BLaER1 treated with 17β-estradiol and CSF1 and Interleukin-3, amounts not matched to agents 10 nM and 100 nM (cell line): ENCODE results near the gene GPR15.

Experiments used
- H3K27ac ChIP-seq, 11 experiments: shearing (Covaris generic); formaldehyde crosslinking; 2 replicates each; pipeline ENCODE4 v1.8.1; 2022
- H3K27me3 ChIP-seq, 11 experiments: shearing (Covaris generic); formaldehyde crosslinking; 2 replicates each; pipeline ENCODE4 v1.8.1; 2022
- H3K36me3 ChIP-seq, 11 experiments: shearing (Covaris generic); formaldehyde crosslinking; 2 replicates each; pipeline ENCODE4 v1.8.1; 2022
- H3K4me1 ChIP-seq, 10 experiments: shearing (Covaris generic); formaldehyde crosslinking; 2 replicates each; pipeline ENCODE4 v1.8.1; 2022
- H3K4me2 ChIP-seq, 11 experiments: shearing (Covaris generic); formaldehyde crosslinking; 2 replicates each; pipeline ENCODE4 v1.8.1; 2022
- H3K4me3 ChIP-seq, 10 experiments: shearing (Covaris generic); formaldehyde crosslinking; 2 replicates each; pipeline ENCODE4 v1.8.1; 2022
- H3K9ac ChIP-seq, 11 experiments: shearing (Covaris generic); formaldehyde crosslinking; 2 replicates each; pipeline ENCODE4 v1.8.1; 2022
- H3K9me3 ChIP-seq, 11 experiments: shearing (Covaris generic); formaldehyde crosslinking; replicated peaks in 1 of 11; 2 replicates each; pipeline ENCODE4 v1.8.1; 2022
- H4K20me1 ChIP-seq, 11 experiments: shearing (Covaris generic); formaldehyde crosslinking; 2 replicates each; pipeline ENCODE4 v1.8.1; 2022
- Cebpa-rat ChIP-seq, 11 experiments: shearing (Covaris generic); IDR thresholded peaks; 2 replicates each; pipeline ENCODE4 v1.8.1; 2022

GPR15 gene

GRCh38 chr3:98552232-98553020 is 20.6 kb downstream of the GPR15 start:
- peaks cover 0 to 60% (median 45%) of the 10 kb centered on the region in 10 experiments; a peak in 15 of 20 replicates for H3K4me1 ChIP-seq
- no peaks in the 10 kb centered on the region for H4K20me1 ChIP-seq
- no peaks in the 10 kb centered on the region for H3K27me3 ChIP-seq
- peak overlapping the region in 7 of 11 experiments; percentile 31 to 83 (median 67); a peak in 13 of 22 replicates for H3K4me2 ChIP-seq
- no peaks in the 10 kb centered on the region for H3K36me3 ChIP-seq
- no peak overlapping the region for H3K9ac ChIP-seq
- H3K9me3 ChIP-seq = no peaks in the 10 kb centered on the region
- H3K4me3 ChIP-seq = no peak overlapping the region
- no peak for TF ChIP-seq Cebpa-rat (IDR thresholded peaks at IDR 0.05)
- peak overlapping the region in 6 of 11 experiments; percentile 34 to 71 (median 53); a peak in 9 of 22 replicates for H3K27ac ChIP-seq

GRCh38 chr3:98553021-98553563 is 21.3 kb downstream of the GPR15 start:
- no peak for TF ChIP-seq Cebpa-rat (IDR thresholded peaks at IDR 0.05)
- H3K27ac ChIP-seq = peak overlapping the region in 7 of 11 experiments; percentile 14 to 71 (median 50); a peak in 13 of 22 replicates
- no peaks in the 10 kb centered on the region for H4K20me1 ChIP-seq
- H3K9ac ChIP-seq = no peak overlapping the region
- H3K27me3 ChIP-seq = no peaks in the 10 kb centered on the region
- peak overlapping the region in 9 of 11 experiments; percentile 10 to 83 (median 66); a peak in 16 of 22 replicates for H3K4me2 ChIP-seq
- no peaks in the 10 kb centered on the region for H3K9me3 ChIP-seq
- H3K36me3 ChIP-seq = no peaks in the 10 kb centered on the region
- H3K4me1 ChIP-seq = peaks cover 0 to 66% (median 46%) of the 10 kb centered on the region in 10 experiments; a peak in 15 of 20 replicates
- no peak overlapping the region for H3K4me3 ChIP-seq

GRCh38 chr3:98553753-98554152 is 22.0 kb downstream of the GPR15 start:
- Histone ChIP-seq H3K4me3 (no peak overlapping the region), H3K36me3 (no peaks in the 10 kb centered on the region), H3K9ac (no peak overlapping the region), H3K27me3 (no peaks in the 10 kb centered on the region), H3K27ac (peak overlapping the region in 8 of 11 experiments; percentile 49 to 71 (median 54); a peak in 13 of 22 replicates), H4K20me1 (no peaks in the 10 kb centered on the region), H3K9me3 (no peaks in the 10 kb centered on the region), H3K4me1 (peaks cover 0 to 67% (median 46%) of the 10 kb centered on the region in 10 experiments; a peak in 15 of 20 replicates), H3K4me2 (peak overlapping the region in 9 of 11 experiments; percentile 10 to 83 (median 66); a peak in 17 of 22 replicates)
- no peak for TF ChIP-seq Cebpa-rat (IDR thresholded peaks at IDR 0.05)

GRCh38 chr3:98554580-98554979 is 22.8 kb downstream of the GPR15 start:
- Histone ChIP-seq H3K9me3 (peaks cover 0 to 2% (median 0%) of the 10 kb centered on the region in 11 experiments; a peak in 3 of 22 replicates), H3K36me3 (no peaks in the 10 kb centered on the region), H3K4me3 (no peak overlapping the region), H3K27ac (peak overlapping the region in 7 of 11 experiments; percentile 49 to 71 (median 53); a peak in 10 of 22 replicates), H3K27me3 (no peaks in the 10 kb centered on the region), H3K4me1 (peaks cover 0 to 67% (median 46%) of the 10 kb centered on the region in 10 experiments; a peak in 15 of 20 replicates), H4K20me1 (no peaks in the 10 kb centered on the region), H3K4me2 (peak overlapping the region in 6 of 11 experiments; percentile 31 to 83 (median 70); a peak in 12 of 22 replicates), H3K9ac (no peak overlapping the region)
- TF ChIP-seq Cebpa-rat (IDR thresholded peaks at IDR 0.05) = no peak

GRCh38 chr3:98555025-98555379 is 23.2 kb downstream of the GPR15 start:
- Histone ChIP-seq H3K9me3 (peaks cover 0 to 6% (median 0%) of the 10 kb centered on the region in 11 experiments; a peak in 4 of 22 replicates), H4K20me1 (no peaks in the 10 kb centered on the region), H3K4me3 (no peak overlapping the region), H3K4me1 (peaks cover 0 to 67% (median 46%) of the 10 kb centered on the region in 10 experiments; a peak in 15 of 20 replicates), H3K27me3 (no peaks in the 10 kb centered on the region), H3K27ac (peak overlapping the region in 1 of 11 experiments; percentile 71; a peak in 1 of 22 replicates), H3K4me2 (peak overlapping the region in 4 of 11 experiments; percentile 66 to 83 (median 78); a peak in 5 of 22 replicates), H3K36me3 (no peaks in the 10 kb centered on the region), H3K9ac (no peak overlapping the region)
- no peak for TF ChIP-seq Cebpa-rat (IDR thresholded peaks at IDR 0.05)

- H3K4me3 ChIP-seq = no peak overlapping the region
- no peaks in the 10 kb centered on the region for H3K36me3 ChIP-seq
- no peaks in the 10 kb centered on the region for H4K20me1 ChIP-seq
- peaks cover 0 to 74% (median 49%) of the 10 kb centered on the region in 10 experiments; a peak in 15 of 20 replicates for H3K4me1 ChIP-seq
- H3K4me2 ChIP-seq = peak overlapping the region in 6 of 11 experiments; percentile 16 to 62 (median 48); a peak in 10 of 22 replicates
- H3K9me3 ChIP-seq = peaks cover 0 to 6% (median 0%) of the 10 kb centered on the region in 11 experiments; a peak in 4 of 22 replicates
- no peak overlapping the region for H3K9ac ChIP-seq
- TF ChIP-seq Cebpa-rat (IDR thresholded peaks at IDR 0.05) = no peak
- H3K27me3 ChIP-seq = no peaks in the 10 kb centered on the region
- peak overlapping the region in 2 of 11 experiments; percentile 7 to 50; a peak in 1 of 22 replicates for H3K27ac ChIP-seq
These were observed 24.7 kb downstream of the GPR15 start for GRCh38 chr3:98556164-98557130.

- H3K36me3 ChIP-seq = no peaks in the 10 kb centered on the region
- H4K20me1 ChIP-seq = no peaks in the 10 kb centered on the region
- H3K27me3 ChIP-seq = no peaks in the 10 kb centered on the region
- H3K9ac ChIP-seq = no peak overlapping the region
- no peak for TF ChIP-seq Cebpa-rat (IDR thresholded peaks at IDR 0.05)
- H3K27ac ChIP-seq = 0 out of 22 replicates have a peak overlapping the region, but pooled peaks of 1 of the 11 experiments have one; percentile 50
- peak overlapping the region in 6 of 11 experiments; percentile 13 to 62 (median 48); a peak in 8 of 22 replicates for H3K4me2 ChIP-seq
- no peak overlapping the region for H3K4me3 ChIP-seq
- peaks cover 0 to 6% (median 0%) of the 10 kb centered on the region in 11 experiments; a peak in 4 of 22 replicates for H3K9me3 ChIP-seq
- peaks cover 0 to 75% (median 52%) of the 10 kb centered on the region in 10 experiments; a peak in 17 of 20 replicates for H3K4me1 ChIP-seq
These were observed 25.7 kb downstream of the GPR15 start for GRCh38 chr3:98557324-98558010.
